T-helper 2 cell treated with Interferon-gamma antibody and Interleukin-4, amounts not matched to agents 5 μg/mL and 100 μg/mL, for 36 hours (primary cell): ENCODE data around the gene ORM2.
A peak's percentile ranks its signal among the peaks of the same experiment; 100 is the strongest.
"Not testable (repeated sequence)": the region's sequence is repeated elsewhere in the genome, so short reads cannot be mapped to it uniquely, and the experiment has no call there.

Experiments used
- DNase-seq: peaks from one replicate; pipeline ENCODE4 v3.0.0; 2021; ENCODE audit warnings: low spot score
- H3K27ac Mint-ChIP-seq: one replicate; pipeline ENCODE4 v1.8.0; 2021; ENCODE audit warnings: mild to moderate bottlenecking, mixed read lengths
- H3K27me3 Mint-ChIP-seq: one replicate; pipeline ENCODE4 v1.8.0; 2021; ENCODE audit warnings: low read depth, mixed read lengths
- H3K36me3 Mint-ChIP-seq: one replicate; pipeline ENCODE4 v1.8.0; 2021; ENCODE audit warnings: low read depth, mixed read lengths
- H3K4me1 Mint-ChIP-seq: one replicate; pipeline ENCODE4 v1.8.0; 2021; ENCODE audit warnings: low read depth, mixed read lengths
- H3K4me3 Mint-ChIP-seq: one replicate; pipeline ENCODE4 v1.8.0; 2022; ENCODE audit warnings: mild to moderate bottlenecking, moderate library complexity, mixed read lengths
- H3K9me3 Mint-ChIP-seq: one replicate; pipeline ENCODE4 v1.8.0; 2021; ENCODE audit warnings: mixed read lengths

Gene ORM2

DNA sequence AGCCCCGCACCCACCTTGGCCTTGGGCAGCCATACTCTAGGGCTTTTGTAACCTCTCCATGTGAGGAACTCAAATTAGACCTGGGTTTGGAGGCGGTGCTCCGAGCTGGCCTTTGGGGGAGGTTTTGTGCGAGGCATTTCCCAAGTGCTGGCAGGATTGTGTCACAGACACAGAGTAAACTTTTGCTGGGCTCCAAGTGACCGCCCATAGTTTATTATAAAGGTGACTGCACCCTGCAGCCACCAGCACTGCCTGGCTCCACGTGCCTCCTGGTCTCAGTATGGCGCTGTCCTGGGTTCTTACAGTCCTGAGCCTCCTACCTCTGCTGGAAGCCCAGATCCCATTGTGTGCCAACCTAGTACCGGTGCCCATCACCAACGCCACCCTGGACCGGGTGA, at the start of gene ORM2:
Gene ORM2 (plus strand): TSS at position 245 of the 398 bp plus-strand sequence. CDS start 36 bp downstream, at position 281.
- H3K4me3 Mint-ChIP-seq, H3K27me3 Mint-ChIP-seq, H3K4me1 Mint-ChIP-seq, H3K36me3 Mint-ChIP-seq, DNase-seq, H3K9me3 Mint-ChIP-seq: not testable (repeated sequence)
- peak within 1 kb of the TSS; percentile 14 for H3K27ac Mint-ChIP-seq

DNA sequence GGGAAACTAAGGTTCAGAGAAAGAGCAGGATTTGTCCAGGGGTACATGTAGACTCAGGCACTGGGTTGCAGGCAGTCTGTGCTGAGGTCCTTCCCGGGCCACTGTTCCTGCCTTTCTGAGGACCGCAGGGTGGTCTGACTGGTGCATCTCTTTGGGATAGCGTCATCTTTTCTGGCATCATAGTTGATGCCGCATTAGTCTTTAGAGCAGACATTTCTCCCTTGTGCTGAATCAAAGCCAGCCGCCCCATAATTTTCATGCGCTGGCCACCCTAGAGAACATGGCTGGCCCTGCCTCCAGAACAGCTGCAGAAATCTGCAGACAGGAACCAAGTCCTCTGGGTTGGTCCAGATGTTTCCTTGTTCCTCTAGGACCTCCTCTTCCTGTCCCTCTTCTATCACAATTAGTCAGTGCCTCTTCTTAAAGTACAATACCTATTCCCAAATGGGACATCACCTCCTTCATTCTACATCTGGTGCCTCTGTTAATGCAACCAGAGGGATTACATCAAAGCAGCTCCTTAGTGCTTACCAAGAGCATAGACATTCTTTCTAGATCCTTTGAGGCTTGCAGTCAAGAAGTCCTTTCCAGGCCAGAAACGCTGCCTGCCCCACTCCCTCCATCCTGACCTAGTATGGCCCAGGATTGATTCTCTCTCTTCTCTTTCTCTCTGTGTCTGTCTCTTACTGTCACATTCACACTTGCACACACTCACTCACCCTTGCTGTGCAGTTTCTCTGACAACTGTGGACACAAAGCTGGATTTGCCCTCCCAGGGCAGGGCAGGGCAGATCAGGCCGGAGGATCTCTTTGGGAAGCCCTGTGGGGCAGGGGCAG, 48.8 kb upstream of the ORM2 start:
- H3K4me1 Mint-ChIP-seq: no peaks in the 10 kb centered on the region
- H3K4me3 Mint-ChIP-seq: no peak overlapping the region
- H3K27me3 Mint-ChIP-seq: no peaks in the 10 kb centered on the region
- DNase-seq: no peak
- H3K27ac Mint-ChIP-seq: no peak overlapping the region
- no peaks in the 10 kb centered on the region for H3K9me3 Mint-ChIP-seq
- no peaks in the 10 kb centered on the region for H3K36me3 Mint-ChIP-seq

DNA sequence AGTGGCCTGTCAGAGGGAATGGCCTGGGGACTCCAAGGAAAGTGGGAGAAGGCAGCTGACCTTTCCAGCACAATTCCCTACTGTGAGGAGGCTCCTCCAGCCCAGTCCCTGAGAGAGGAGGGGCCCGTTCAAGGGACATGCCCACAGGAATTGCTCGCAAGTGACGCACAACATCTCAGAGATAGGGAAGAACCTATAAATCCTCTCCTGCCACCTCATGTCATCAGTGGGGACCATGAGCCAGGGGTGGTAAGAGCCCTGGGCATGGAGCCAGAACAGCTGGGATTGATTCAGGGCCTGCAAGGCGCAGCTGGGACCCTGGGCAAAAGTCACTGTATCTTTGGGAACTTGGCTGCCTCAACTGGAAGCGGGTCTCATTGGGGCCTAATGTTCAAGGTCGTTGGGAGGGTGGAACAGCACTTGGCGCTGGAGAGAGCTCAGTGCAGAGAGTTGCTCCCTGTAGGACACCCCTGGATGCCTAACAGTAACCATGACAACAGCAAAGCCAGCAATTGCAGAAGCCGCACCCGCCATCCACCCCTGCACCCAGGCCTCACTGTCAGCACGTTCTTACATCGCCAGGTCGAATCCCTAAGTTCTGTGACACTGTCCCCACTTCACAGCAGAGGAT, 48.1 kb upstream of the ORM2 start:
- no peaks in the 10 kb centered on the region for H3K27me3 Mint-ChIP-seq
- H3K9me3 Mint-ChIP-seq: no peaks in the 10 kb centered on the region
- H3K36me3 Mint-ChIP-seq: no peaks in the 10 kb centered on the region
- no peak for DNase-seq
- H3K4me3 Mint-ChIP-seq: no peak overlapping the region
- no peak overlapping the region for H3K27ac Mint-ChIP-seq
- no peaks in the 10 kb centered on the region for H3K4me1 Mint-ChIP-seq

DNA sequence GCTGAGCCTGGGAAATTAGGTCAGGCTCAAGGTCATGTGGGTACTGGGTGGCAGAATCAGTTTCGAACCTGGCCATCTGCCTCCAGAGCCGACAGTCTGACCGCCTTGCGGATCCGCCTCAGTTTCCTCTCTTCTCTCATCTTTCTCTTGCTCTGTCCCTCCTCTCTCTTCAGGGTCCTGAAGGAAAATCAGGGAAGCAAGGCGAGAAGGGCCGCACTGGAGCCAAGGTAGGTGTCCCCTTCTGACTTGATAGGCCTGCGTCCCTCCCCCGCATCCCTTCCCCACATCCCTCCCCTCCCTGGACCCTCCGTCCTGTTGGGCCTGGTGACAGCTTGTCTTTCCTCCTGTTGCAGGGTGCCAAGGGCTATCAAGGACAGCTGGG, 47.6 kb upstream of the ORM2 start:
- H3K27ac Mint-ChIP-seq: no peak overlapping the region
- H3K36me3 Mint-ChIP-seq: no peaks in the 10 kb centered on the region
- H3K4me3 Mint-ChIP-seq: no peak overlapping the region
- H3K4me1 Mint-ChIP-seq: no peaks in the 10 kb centered on the region
- H3K27me3 Mint-ChIP-seq: no peaks in the 10 kb centered on the region
- no peak for DNase-seq
- no peaks in the 10 kb centered on the region for H3K9me3 Mint-ChIP-seq

DNA sequence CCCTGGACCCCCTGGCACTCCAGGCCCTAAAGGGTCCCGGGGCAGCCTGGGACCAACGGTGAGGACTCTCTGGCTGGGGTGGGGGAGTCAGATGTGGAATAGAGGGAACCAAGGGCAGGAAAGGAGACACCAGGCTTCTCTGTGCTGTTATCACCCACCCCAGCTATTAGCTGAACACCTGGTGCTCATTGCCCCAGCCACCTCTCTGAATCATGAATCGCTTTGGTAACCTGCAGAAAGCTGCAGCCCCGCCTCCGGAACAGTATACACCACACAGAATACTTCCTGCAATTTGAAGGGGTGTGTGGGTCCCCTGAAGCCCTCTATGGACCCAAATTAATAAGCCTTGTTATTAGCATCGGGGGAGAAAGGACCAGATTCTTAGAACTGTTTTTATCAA, 47.2 kb upstream of the ORM2 start:
- no peak for DNase-seq
- no peak overlapping the region for H3K27ac Mint-ChIP-seq
- no peaks in the 10 kb centered on the region for H3K9me3 Mint-ChIP-seq
- H3K4me1 Mint-ChIP-seq: no peaks in the 10 kb centered on the region
- no peak overlapping the region for H3K4me3 Mint-ChIP-seq
- no peaks in the 10 kb centered on the region for H3K36me3 Mint-ChIP-seq
- no peaks in the 10 kb centered on the region for H3K27me3 Mint-ChIP-seq

DNA sequence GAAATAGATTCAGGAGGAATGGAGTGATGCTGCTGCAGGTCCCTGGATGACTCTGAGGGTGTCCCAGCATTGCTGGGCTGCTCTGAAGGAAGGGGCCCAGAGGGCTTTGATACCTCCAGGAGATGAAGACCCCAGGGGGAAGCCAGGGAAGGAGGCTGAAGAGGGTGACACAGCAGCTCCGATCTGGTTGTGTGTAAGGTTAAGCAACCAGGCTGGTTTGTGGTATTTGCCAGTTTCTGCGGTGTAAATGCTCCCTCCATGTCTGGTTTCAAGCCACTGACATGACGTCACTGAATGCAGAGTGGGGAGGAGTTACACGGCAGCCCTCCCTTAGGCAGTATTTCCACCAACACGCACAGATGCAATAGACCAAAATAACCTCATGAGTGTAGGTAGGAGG, 46.7 kb upstream of the ORM2 start:
- Mint-ChIP-seq H3K27ac (no peak overlapping the region), H3K27me3 (no peaks in the 10 kb centered on the region)
- peak; percentile 18 for DNase-seq

DNA sequence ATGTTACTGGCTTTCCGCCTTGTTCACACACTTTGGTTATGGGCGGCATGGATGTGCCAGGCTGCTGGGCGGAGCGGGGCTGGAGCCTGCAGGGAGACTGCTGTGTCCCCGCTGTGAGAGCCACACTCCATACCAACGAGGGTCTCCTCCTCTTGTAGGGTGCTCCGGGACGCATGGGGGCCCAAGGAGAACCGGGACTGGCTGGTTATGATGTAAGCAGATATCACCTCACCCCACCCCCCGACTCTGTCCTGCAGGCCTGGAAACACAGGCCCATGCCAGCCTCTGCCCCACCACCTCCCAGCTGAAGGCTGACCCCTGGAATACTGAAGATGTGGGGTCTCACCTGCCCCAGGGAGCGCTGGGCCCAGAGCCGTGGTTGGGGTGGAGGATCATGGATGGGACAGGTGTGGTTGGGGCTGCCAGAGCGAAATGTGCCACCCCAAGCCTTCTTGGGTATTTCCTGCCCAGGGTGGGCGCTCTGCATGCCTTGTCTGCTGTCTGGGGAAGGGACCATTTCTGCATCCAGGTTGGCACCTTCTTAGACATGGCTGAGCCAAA, 46.0 kb upstream of the ORM2 start:
- H3K4me3 Mint-ChIP-seq: no peak overlapping the region
- no peak overlapping the region for H3K27ac Mint-ChIP-seq
- DNase-seq: no peak
- H3K9me3 Mint-ChIP-seq: no peaks in the 10 kb centered on the region
- no peaks in the 10 kb centered on the region for H3K27me3 Mint-ChIP-seq
- no peaks in the 10 kb centered on the region for H3K36me3 Mint-ChIP-seq
- H3K4me1 Mint-ChIP-seq: no peaks in the 10 kb centered on the region

More for the DNA sequence above, 46.7 kb upstream of the ORM2 start:
- no peaks in the 10 kb centered on the region for H3K4me1 Mint-ChIP-seq
- no peaks in the 10 kb centered on the region for H3K36me3 Mint-ChIP-seq
- no peaks in the 10 kb centered on the region for H3K9me3 Mint-ChIP-seq
- no peak overlapping the region for H3K4me3 Mint-ChIP-seq

GRCh38 chr9:114284316-114285060, 45.2 kb upstream of the ORM2 start:
- Mint-ChIP-seq H3K27me3 (no peaks in the 10 kb centered on the region), H3K27ac (no peak overlapping the region), H3K4me3 (no peak overlapping the region), H3K9me3 (no peaks in the 10 kb centered on the region), H3K4me1 (no peaks in the 10 kb centered on the region), H3K36me3 (no peaks in the 10 kb centered on the region)
- no peak for DNase-seq

DNA sequence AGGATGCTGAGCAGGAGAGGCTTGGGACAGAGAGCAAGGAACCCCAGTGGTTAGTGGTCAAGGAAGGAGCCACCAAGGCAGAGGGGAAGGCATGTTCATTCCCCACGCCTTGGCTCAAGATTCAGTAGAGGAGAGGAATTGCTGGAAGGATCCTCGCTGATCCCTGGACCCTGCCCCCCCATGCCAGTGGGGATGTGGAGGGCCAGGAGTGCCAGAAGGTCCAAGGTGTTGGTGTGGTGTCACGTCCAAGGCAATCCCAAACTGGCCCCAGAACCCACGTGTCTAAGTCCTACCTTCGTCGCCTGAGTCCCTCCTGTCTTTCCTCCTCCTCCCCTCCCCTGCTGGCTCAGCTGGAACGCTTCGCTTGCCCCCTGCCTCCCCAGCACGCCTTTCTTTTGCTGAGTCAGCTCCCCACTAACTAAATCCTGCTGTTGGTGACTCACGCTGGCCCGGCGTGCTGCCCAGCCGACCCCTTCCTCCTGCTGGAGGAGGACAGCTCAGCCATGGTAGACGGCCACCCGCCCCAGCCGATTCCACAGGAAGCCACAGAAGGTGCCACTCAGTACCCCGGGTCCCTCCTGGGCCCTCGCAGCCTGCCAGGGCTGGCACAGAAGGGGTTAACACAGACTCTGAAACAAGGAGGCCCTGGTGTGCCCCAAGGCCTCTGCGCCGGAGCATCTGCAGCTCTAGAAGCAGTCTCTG, 44.4 kb upstream of the ORM2 start:
- no peak for DNase-seq
- Mint-ChIP-seq H3K9me3 (no peaks in the 10 kb centered on the region), H3K27ac (no peak overlapping the region)

GRCh38 chr9:114286146-114286679, 43.5 kb upstream of the ORM2 start:
- no peak overlapping the region for H3K4me3 Mint-ChIP-seq

More for the DNA sequence above, 44.4 kb upstream of the ORM2 start:
- Mint-ChIP-seq H3K4me1 (no peaks in the 10 kb centered on the region), H3K27me3 (no peaks in the 10 kb centered on the region), H3K4me3 (no peak overlapping the region), H3K36me3 (no peaks in the 10 kb centered on the region)

DNA sequence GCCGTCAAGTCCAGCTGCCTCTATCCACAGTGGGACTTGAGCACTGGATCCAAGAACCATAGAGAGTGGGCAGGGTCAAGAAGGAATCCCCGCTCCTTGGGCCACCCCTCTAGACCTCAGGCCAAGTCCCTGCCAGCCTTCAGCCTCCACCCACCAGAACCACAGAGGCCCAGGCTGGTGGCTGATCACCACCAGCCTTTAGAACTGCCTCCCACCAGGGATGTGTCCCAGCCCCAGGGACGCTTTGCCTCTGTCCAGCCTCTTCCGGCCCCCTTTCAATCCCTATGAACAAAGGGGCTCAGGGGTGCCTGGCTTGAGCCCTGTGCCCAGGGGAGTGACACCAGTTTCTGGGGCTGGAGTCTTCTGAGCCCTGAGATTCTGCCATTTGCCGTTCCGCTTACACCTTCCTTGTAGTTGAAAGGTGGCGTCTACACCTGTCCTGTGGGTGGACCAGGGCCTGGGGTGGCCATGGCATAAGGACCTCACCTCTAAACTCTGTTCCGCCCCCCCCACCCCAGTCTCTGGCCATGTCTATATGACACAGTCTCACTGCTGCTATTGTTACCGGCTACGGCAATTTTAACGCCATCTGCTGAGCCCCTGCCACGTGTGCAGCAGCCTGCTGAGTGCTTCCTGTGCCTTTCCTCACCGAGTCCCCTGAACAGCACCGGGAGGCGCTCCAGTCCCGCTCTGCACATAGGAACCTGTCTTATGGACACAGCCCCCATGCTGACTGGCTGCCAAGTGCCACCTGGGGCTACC, 42.5 kb upstream of the ORM2 start:
- no peak for DNase-seq
- peaks cover 3% of the 10 kb centered on the region for H3K27me3 Mint-ChIP-seq
- H3K4me1 Mint-ChIP-seq: no peaks in the 10 kb centered on the region
- H3K27ac Mint-ChIP-seq: no peak overlapping the region
- no peaks in the 10 kb centered on the region for H3K36me3 Mint-ChIP-seq
- no peak overlapping the region for H3K4me3 Mint-ChIP-seq
- H3K9me3 Mint-ChIP-seq: no peaks in the 10 kb centered on the region

More at GRCh38 chr9:114286146-114286679, 43.5 kb upstream of the ORM2 start:
- Mint-ChIP-seq H3K27ac (no peak overlapping the region), H3K27me3 (peaks cover 2% of the 10 kb centered on the region), H3K9me3 (no peaks in the 10 kb centered on the region), H3K36me3 (no peaks in the 10 kb centered on the region), H3K4me1 (no peaks in the 10 kb centered on the region)
- DNase-seq: no peak

DNA sequence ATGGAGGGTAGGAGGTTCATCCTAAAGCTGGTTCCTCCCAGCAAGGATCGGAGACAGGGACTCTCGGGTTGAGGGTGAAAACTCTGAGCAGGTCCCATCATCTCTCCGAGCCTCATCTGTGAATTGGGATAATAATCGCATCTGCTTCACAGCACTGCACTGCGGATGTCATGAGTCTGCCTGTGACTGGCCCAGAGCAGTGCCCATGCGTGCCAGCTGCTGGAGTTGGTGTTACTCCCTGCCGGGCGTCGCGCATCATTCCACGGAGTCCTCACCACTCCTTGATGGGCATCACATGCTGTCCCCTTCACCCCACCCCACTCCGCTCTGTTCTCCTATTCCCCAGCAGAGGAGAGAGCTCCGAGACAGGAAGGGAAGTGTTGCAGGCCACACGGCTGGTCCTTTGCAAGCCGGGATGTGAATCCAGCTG, 41.9 kb upstream of the ORM2 start:
- no peak overlapping the region for H3K27ac Mint-ChIP-seq
- DNase-seq: no peak
- no peaks in the 10 kb centered on the region for H3K36me3 Mint-ChIP-seq
- H3K27me3 Mint-ChIP-seq: peaks cover 6% of the 10 kb centered on the region
- no peaks in the 10 kb centered on the region for H3K4me1 Mint-ChIP-seq
- no peaks in the 10 kb centered on the region for H3K9me3 Mint-ChIP-seq
- no peak overlapping the region for H3K4me3 Mint-ChIP-seq
